ENCODE measurements around the gene ROR2. TPM values are rescaled to one million over a fixed set of nuclear protein-coding genes. Genes with fewer than 3 reads are reported as not detected.

The ROR2 gene
- total RNA-seq, 1 donor from 2014 or later: 3.8 TPM

GRCh38 chr9:91857291-91858212, 92.5 kb downstream of the ROR2 start:
- Histone ChIP-seq H3K36me3 (no peaks in the 10 kb centered on the region), H3K27me3 (ENCODE audit: low read depth) (no peaks in the 10 kb centered on the region), H3K27ac (no peak overlapping the region), H3K4me1 (no peaks in the 10 kb centered on the region), H3K4me3 (no peak overlapping the region), H3K9me3 (no peaks in the 10 kb centered on the region)
- TF ChIP-seq CTCF (IDR thresholded peaks at IDR 0.05): no peak
- no peak for DNase-seq
- no peak for ATAC-seq
- intact Hi-C loops (cut with DNase I): no loop called here

- no peak for TF ChIP-seq CTCF (IDR thresholded peaks at IDR 0.05)
- Histone ChIP-seq H3K27me3 (ENCODE audit: low read depth) (no peaks in the 10 kb centered on the region), H3K36me3 (no peaks in the 10 kb centered on the region), H3K9me3 (no peaks in the 10 kb centered on the region), H3K27ac (no peak overlapping the region), H3K4me1 (no peaks in the 10 kb centered on the region), H3K4me3 (no peak overlapping the region)
- intact Hi-C loops (cut with DNase I): no loop called here
- DNase-seq (no peak), ATAC-seq (no peak)
These were observed 93.6 kb downstream of the ROR2 start for GRCh38 chr9:91856419-91856818.

GRCh38 chr9:91855196-91855595, 94.8 kb downstream of the ROR2 start:
- DNase-seq: no peak
- TF ChIP-seq CTCF (IDR thresholded peaks at IDR 0.05): no peak

GRCh38 chr9:91852801-91853347, 97.2 kb downstream of the ROR2 start:
- ATAC-seq (no peak), DNase-seq (no peak)
- TF ChIP-seq CTCF (IDR thresholded peaks at IDR 0.05): no peak

More at GRCh38 chr9:91855196-91855595, 94.8 kb downstream of the ROR2 start:
- Histone ChIP-seq H3K27ac (no peak overlapping the region), H3K9me3 (no peaks in the 10 kb centered on the region), H3K27me3 (ENCODE audit: low read depth) (no peaks in the 10 kb centered on the region), H3K4me1 (no peaks in the 10 kb centered on the region), H3K36me3 (no peaks in the 10 kb centered on the region), H3K4me3 (no peak overlapping the region)
- intact Hi-C loops (cut with DNase I): no loop called here
- no peak for ATAC-seq

GRCh38 chr9:91849694-91850093, 100.3 kb downstream of the ROR2 start:
- no peak for DNase-seq
- Histone ChIP-seq H3K9me3 (no peaks in the 10 kb centered on the region), H3K4me3 (no peak overlapping the region), H3K27ac (no peak overlapping the region), H3K4me1 (no peaks in the 10 kb centered on the region), H3K27me3 (ENCODE audit: low read depth) (no peaks in the 10 kb centered on the region), H3K36me3 (no peaks in the 10 kb centered on the region)
- no peak for TF ChIP-seq CTCF (IDR thresholded peaks at IDR 0.05)
- ATAC-seq: no peak
- intact Hi-C loops (cut with DNase I): no loop called here

More at GRCh38 chr9:91852801-91853347, 97.2 kb downstream of the ROR2 start:
- Histone ChIP-seq H3K9me3 (no peaks in the 10 kb centered on the region), H3K27me3 (ENCODE audit: low read depth) (no peaks in the 10 kb centered on the region), H3K36me3 (no peaks in the 10 kb centered on the region), H3K27ac (no peak overlapping the region), H3K4me3 (no peak overlapping the region), H3K4me1 (no peaks in the 10 kb centered on the region)
- intact Hi-C loops (cut with DNase I): no loop called here

Data from lower lobe of right lung (tissue), 2 donors.